ENCODE data around the gene DDX53. TPM values are rescaled to one million over a fixed set of nuclear protein-coding genes. Genes with fewer than 3 reads are reported as not detected.

Gene DDX53
- total RNA-seq (not detected), polyA plus RNA-seq (under 1 TPM in 1 of 3 donors, not detected in 2; 0.08 TPM)
- long read RNA-seq, donor 1: 0 reads
- long read RNA-seq, donor 2: 0 reads
- long read RNA-seq, donor 3: 0 reads
- long read RNA-seq, donor 4: 0 reads
- long read RNA-seq, donor 5: 0 reads
- long read RNA-seq, donor 6: 0 reads
- long read RNA-seq, donor 7: 0 reads
- long read RNA-seq, donor 8: 0 reads
- long read RNA-seq, donor 9: 0 reads
- long read RNA-seq, donor 10, partial matches to known transcripts: 0 of 1 reads
- long read RNA-seq, donor 10, other reads (novel, unspliced or antisense): 0 of 1 reads

GRCh38 chrX:22999696-23000223, at the start of gene DDX53:
DDX53 (plus strand) TSS chrX:22999960; CDS start chrX:23000058, 98 bp downstream.
- DNase-seq: no peak
- Histone ChIP-seq H3K4me3 (no peak within 1 kb of the TSS), H3K27me3 (no peaks in the 10 kb centered on the region), H3K9me3 (replicated peaks in 1 of 3) (no peaks in the 10 kb centered on the region), H3K36me3 (replicated peaks in 1 of 2) (no peaks in the 10 kb centered on the region), H3K4me1 (replicated peaks in 1 of 2) (no peaks in the 10 kb centered on the region), H3K27ac (no peak within 1 kb of the TSS)
- intact Hi-C loops (cut with DNase I): no loop called here
- 78 to 93% (median 87%) methylated on average over 12 to 23 of the region's 23 CpGs for WGBS, 4 donors
- TF ChIP-seq POLR2A (IDR thresholded peaks at IDR 0.05): no peak
- TF ChIP-seq, protein P1, sequence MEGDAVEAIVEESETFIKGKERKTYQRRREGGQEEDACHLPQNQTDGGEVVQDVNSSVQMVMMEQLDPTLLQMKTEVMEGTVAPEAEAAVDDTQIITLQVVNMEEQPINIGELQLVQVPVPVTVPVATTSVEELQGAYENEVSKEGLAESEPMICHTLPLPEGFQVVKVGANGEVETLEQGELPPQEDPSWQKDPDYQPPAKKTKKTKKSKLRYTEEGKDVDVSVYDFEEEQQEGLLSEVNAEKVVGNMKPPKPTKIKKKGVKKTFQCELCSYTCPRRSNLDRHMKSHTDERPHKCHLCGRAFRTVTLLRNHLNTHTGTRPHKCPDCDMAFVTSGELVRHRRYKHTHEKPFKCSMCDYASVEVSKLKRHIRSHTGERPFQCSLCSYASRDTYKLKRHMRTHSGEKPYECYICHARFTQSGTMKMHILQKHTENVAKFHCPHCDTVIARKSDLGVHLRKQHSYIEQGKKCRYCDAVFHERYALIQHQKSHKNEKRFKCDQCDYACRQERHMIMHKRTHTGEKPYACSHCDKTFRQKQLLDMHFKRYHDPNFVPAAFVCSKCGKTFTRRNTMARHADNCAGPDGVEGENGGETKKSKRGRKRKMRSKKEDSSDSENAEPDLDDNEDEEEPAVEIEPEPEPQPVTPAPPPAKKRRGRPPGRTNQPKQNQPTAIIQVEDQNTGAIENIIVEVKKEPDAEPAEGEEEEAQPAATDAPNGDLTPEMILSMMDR (IDR thresholded peaks at IDR 0.05): no peak

- Histone ChIP-seq H3K4me3 (no peak overlapping the region), H3K27ac (no peak overlapping the region), H3K27me3 (no peaks in the 10 kb centered on the region), H3K4me1 (replicated peaks in 1 of 2) (peaks cover 4 to 7% of the 10 kb centered on the region in 2 donors), H3K36me3 (replicated peaks in 1 of 2) (no peaks in the 10 kb centered on the region), H3K9me3 (replicated peaks in 1 of 3) (no peaks in the 10 kb centered on the region)
- intact Hi-C loops (cut with DNase I): no loop called here
- WGBS, 4 donors: 61 to 69% (median 63%) methylated on average over 5 of the region's 5 CpGs
- DNase-seq: peak; percentile 40 to 78 (median 73)
- TF ChIP-seq, protein P1 (IDR thresholded peaks at IDR 0.05): no peak
- TF ChIP-seq POLR2A (IDR thresholded peaks at IDR 0.05): no peak
Observed at GRCh38 chrX:22950269-22951266, 49.2 kb upstream of the DDX53 start.

DNA sequence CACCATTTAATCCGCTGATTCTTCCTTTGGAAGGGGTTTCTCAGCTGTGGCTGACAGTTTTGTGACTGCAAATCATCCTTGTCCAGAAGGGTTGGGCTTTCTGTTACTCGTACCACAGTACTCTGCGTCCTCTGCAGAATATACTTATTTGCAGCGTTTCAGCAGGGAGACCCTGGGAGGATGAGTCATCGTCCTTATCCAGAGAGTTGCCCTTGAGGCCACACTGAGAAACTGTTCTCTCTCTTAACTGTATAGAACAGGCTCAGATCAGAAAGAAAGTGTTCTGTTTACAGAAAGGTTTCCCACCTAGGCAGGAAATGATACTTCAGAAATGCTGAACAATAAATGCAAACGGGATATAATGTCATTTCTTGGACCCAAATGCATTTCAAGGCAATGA, 47.8 kb upstream of the DDX53 start:
- Histone ChIP-seq H3K36me3 (replicated peaks in 1 of 2) (no peaks in the 10 kb centered on the region), H3K9me3 (replicated peaks in 1 of 3) (no peaks in the 10 kb centered on the region), H3K27me3 (no peaks in the 10 kb centered on the region), H3K4me1 (replicated peaks in 1 of 2) (peaks cover 4 to 7% of the 10 kb centered on the region in 2 donors), H3K27ac (peak overlapping the region in 1 of 5 donors; percentile 15), H3K4me3 (no peak overlapping the region)
- intact Hi-C loops (cut with DNase I): no loop called here
- DNase-seq: peak; percentile 23 to 62 (median 47)
- WGBS, 4 donors: 8 to 27% (median 22%) methylated on average over 6 of the region's 6 CpGs
- no peak for TF ChIP-seq POLR2A (IDR thresholded peaks at IDR 0.05)
- TF ChIP-seq, protein P1 (IDR thresholded peaks at IDR 0.05): no peak

DNA sequence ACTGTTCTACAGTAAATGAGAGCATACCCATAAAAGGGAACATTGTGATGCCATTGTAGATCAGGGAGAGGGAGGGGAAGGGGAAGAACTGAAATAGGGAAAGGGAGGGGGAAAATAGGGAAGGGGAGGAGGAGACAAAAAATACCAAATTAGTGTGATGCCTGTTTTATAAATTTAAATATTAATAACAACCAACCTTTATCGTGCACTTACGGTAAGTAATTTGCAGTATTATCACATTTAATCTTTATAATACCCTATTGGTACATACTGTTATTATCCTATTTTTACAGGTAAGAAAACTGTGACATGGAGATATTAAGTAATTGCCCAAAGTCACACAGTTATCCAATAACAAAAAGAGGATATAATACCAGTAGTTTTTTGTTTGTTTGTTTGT, 41.5 kb upstream of the DDX53 start:
- intact Hi-C loops (cut with DNase I): no loop called here
- Histone ChIP-seq H3K27me3 (no peaks in the 10 kb centered on the region), H3K4me1 (replicated peaks in 1 of 2) (no peaks in the 10 kb centered on the region), H3K36me3 (replicated peaks in 1 of 2) (no peaks in the 10 kb centered on the region), H3K27ac (no peak overlapping the region), H3K9me3 (replicated peaks in 1 of 3) (no peaks in the 10 kb centered on the region), H3K4me3 (no peak overlapping the region)
- DNase-seq: no peak
- TF ChIP-seq, protein P1 (IDR thresholded peaks at IDR 0.05): no peak
- no peak for TF ChIP-seq POLR2A (IDR thresholded peaks at IDR 0.05)
- WGBS, 4 donors: 89 to 97% (median 91%) methylated on average over 2 of the region's 2 CpGs
